Glutamatergic neuron (in vitro differentiated cells): Measurements from ENCODE around the gene ARHGAP42. TPM values are rescaled to one million over a fixed set of nuclear protein-coding genes. Genes with fewer than 3 reads are reported as not detected.

Experiments
- DNase-seq: peaks from one replicate; pipeline ENCODE4 v3.0.0; 2022
- H3K27ac Mint-ChIP-seq: one replicate; pipeline ENCODE4 v1.8.0; 2020; ENCODE audit warnings: mild to moderate bottlenecking, mixed read lengths, inconsistent platforms; ENCODE audit not compliant: unreplicated experiment
- H3K27me3 Mint-ChIP-seq: one replicate; pipeline ENCODE4 v1.8.0; 2020; ENCODE audit warnings: mild to moderate bottlenecking, moderate library complexity, mixed read lengths, inconsistent platforms; ENCODE audit not compliant: unreplicated experiment
- H3K36me3 Mint-ChIP-seq: one replicate; pipeline ENCODE4 v1.8.0; 2020; ENCODE audit warnings: mild to moderate bottlenecking, mixed read lengths, inconsistent platforms; ENCODE audit not compliant: unreplicated experiment
- H3K4me1 Mint-ChIP-seq: one replicate; pipeline ENCODE4 v1.8.0; 2020; ENCODE audit warnings: mild to moderate bottlenecking, low read depth, mixed read lengths, inconsistent platforms; ENCODE audit not compliant: unreplicated experiment
- H3K4me3 Mint-ChIP-seq: one replicate; pipeline ENCODE4 v1.8.0; 2020; ENCODE audit warnings: mild to moderate bottlenecking, mixed read lengths, inconsistent platforms; ENCODE audit not compliant: unreplicated experiment
- H3K9me3 Mint-ChIP-seq: one replicate; pipeline ENCODE4 v1.8.0; 2020; ENCODE audit warnings: mild to moderate bottlenecking, moderate library complexity, mixed read lengths, inconsistent platforms; ENCODE audit not compliant: unreplicated experiment
- CTCF ChIP-seq: fragments of 200-600 bp; sonication (generic); IDR thresholded peaks from one replicate; pipeline ENCODE4 v1.5.0; 2021; ENCODE audit not compliant: partially characterized antibody, unreplicated experiment
- total RNA-seq: library from RNA; stranded (reverse); fragmentation: NEBNext Ultra II Directional; extraction: Animal tissue kit (Norgen Biotek cat#: 25700); gene quantifications from one replicate; pipeline ENCODE4 v1.2.1, GENCODE V29; 2021; ENCODE audit not compliant: unreplicated experiment

The ARHGAP42 gene
- total RNA-seq, 1 donor from 2014 or later, result 21.4 TPM

GRCh38 chr11:100640071-100640470, 47.0 kb upstream of the ARHGAP42 start:
- Mint-ChIP-seq H3K9me3 (peaks cover 10% of the 10 kb centered on the region), H3K27me3 (peaks cover 4% of the 10 kb centered on the region), H3K36me3 (peaks cover 5% of the 10 kb centered on the region), H3K27ac (no peak overlapping the region), H3K4me1 (peaks cover 28% of the 10 kb centered on the region), H3K4me3 (peak overlapping the region; percentile 17)
- no peak for DNase-seq
- TF ChIP-seq CTCF, result no peak

GRCh38 chr11:100640646-100641045, 46.4 kb upstream of the ARHGAP42 start:
- peaks cover 4% of the 10 kb centered on the region for H3K27me3 Mint-ChIP-seq
- no peak for TF ChIP-seq CTCF
- no peak overlapping the region for H3K27ac Mint-ChIP-seq
- H3K4me3 Mint-ChIP-seq, result no peak overlapping the region
- peaks cover 10% of the 10 kb centered on the region for H3K9me3 Mint-ChIP-seq
- peaks cover 5% of the 10 kb centered on the region for H3K36me3 Mint-ChIP-seq
- H3K4me1 Mint-ChIP-seq, result peaks cover 24% of the 10 kb centered on the region
- no peak for DNase-seq

GRCh38 chr11:100641456-100641855, 45.6 kb upstream of the ARHGAP42 start:
- TF ChIP-seq CTCF, result no peak
- peaks cover 10% of the 10 kb centered on the region for H3K9me3 Mint-ChIP-seq
- no peak for DNase-seq

GRCh38 chr11:100646545-100646944, 40.5 kb upstream of the ARHGAP42 start:
- Mint-ChIP-seq H3K27ac (no peak overlapping the region), H3K36me3 (peaks cover 16% of the 10 kb centered on the region), H3K4me3 (no peak overlapping the region), H3K9me3 (peaks cover 4% of the 10 kb centered on the region), H3K4me1 (peaks cover 2% of the 10 kb centered on the region), H3K27me3 (no peaks in the 10 kb centered on the region)
- DNase-seq, result no peak
- TF ChIP-seq CTCF, result no peak

More at GRCh38 chr11:100641456-100641855, 45.6 kb upstream of the ARHGAP42 start:
- Mint-ChIP-seq H3K27me3 (peaks cover 4% of the 10 kb centered on the region), H3K36me3 (peaks cover 5% of the 10 kb centered on the region), H3K4me3 (no peak overlapping the region), H3K27ac (no peak overlapping the region), H3K4me1 (peaks cover 21% of the 10 kb centered on the region)

- Mint-ChIP-seq H3K36me3 (peaks cover 20% of the 10 kb centered on the region), H3K4me3 (no peak overlapping the region), H3K4me1 (peaks cover 2% of the 10 kb centered on the region), H3K9me3 (peaks cover 4% of the 10 kb centered on the region), H3K27me3 (no peaks in the 10 kb centered on the region), H3K27ac (no peak overlapping the region)
- no peak for TF ChIP-seq CTCF
- peak; percentile 15 for DNase-seq
Observed at GRCh38 chr11:100647861-100648260, 39.2 kb upstream of the ARHGAP42 start.
